IPS DF 4.7 (cell line): ENCODE data around the gene MELTF.

ENCODE experiments used
- DNase-seq: peaks from one replicate; pipeline ENCODE4 v3.0.0-alpha.2; 2013; ENCODE audit warnings: low spot score; ENCODE audit errors: extremely low read depth

The MELTF gene

GRCh38 chr3:197027151-197027895 is 2.3 kb downstream of the MELTF start:
- no peak for DNase-seq

- no peak for DNase-seq
Measured at GRCh38 chr3:197026481-197026866, 3.1 kb downstream of the MELTF start.

GRCh38 chr3:197025736-197026480 is 3.7 kb downstream of the MELTF start:
- DNase-seq, result no peak

GRCh38 chr3:197024881-197025735 is 4.5 kb downstream of the MELTF start:
- no peak for DNase-seq

GRCh38 chr3:197023998-197024651 is 5.5 kb downstream of the MELTF start:
- DNase-seq, result no peak

- no peak for DNase-seq
Measured at GRCh38 chr3:197023241-197023997, 6.2 kb downstream of the MELTF start.

- no peak for DNase-seq
Measured at GRCh38 chr3:197022405-197023231, 7.0 kb downstream of the MELTF start.

GRCh38 chr3:197021729-197022404 is 7.8 kb downstream of the MELTF start:
- no peak for DNase-seq

GRCh38 chr3:197021231-197021630 is 8.4 kb downstream of the MELTF start:
- DNase-seq, result no peak

- DNase-seq, result no peak
Measured at GRCh38 chr3:197019535-197019934, 10.1 kb downstream of the MELTF start.

GRCh38 chr3:197019021-197019420 is 10.6 kb downstream of the MELTF start:
- no peak for DNase-seq

GRCh38 chr3:197017003-197017402 is 12.6 kb downstream of the MELTF start:
- DNase-seq, result no peak

GRCh38 chr3:197015790-197016736 is 13.6 kb downstream of the MELTF start:
- no peak for DNase-seq

- DNase-seq, result no peak
Measured at GRCh38 chr3:197014942-197015575, 14.6 kb downstream of the MELTF start.

- DNase-seq, result no peak
Measured at GRCh38 chr3:197014024-197014423, 15.6 kb downstream of the MELTF start.

- DNase-seq, result no peak
Measured at GRCh38 chr3:197012540-197012883, 17.1 kb downstream of the MELTF start.

- DNase-seq, result no peak
Measured at GRCh38 chr3:197011780-197012539, 17.7 kb downstream of the MELTF start.
